Heart right ventricle (tissue), 16 donors: ENCODE results near the gene POLRMT. TPM values are rescaled to one million over a fixed set of nuclear protein-coding genes. Genes with fewer than 3 reads are reported as not detected.

Experiments used
- ATAC-seq, 8 donors: fragments of 200-7000 bp; cut with Tn5 transposase; one replicate each; pipeline ENCODE4 v1.9.1; 2020; ENCODE audit warnings: mild to moderate bottlenecking in 8 of 8, moderate library complexity in 8 of 8, moderate number of reproducible peaks in 1 of 8
- DNase-seq, 2 donors: peaks; one replicate each; pipeline ENCODE4 v3.0.0-alpha.2; 2020
- H3K27ac ChIP-seq, 10 donors: fragments of 200-600 bp; sonication (generic) in 2 of 10; one replicate each; pipeline versions ENCODE4 v1.5.0 to v1.8.0; 2020 to 2022; ENCODE audit warnings: mild to moderate bottlenecking in 3 of 10
- H3K27me3 ChIP-seq, 7 donors: fragments of 200-600 bp; one replicate each; pipeline ENCODE4 v1.8.0; 2021 to 2022; ENCODE audit warnings: mild to moderate bottlenecking in 2 of 7
- H3K36me3 ChIP-seq, 9 donors: fragments of 200-600 bp; sonication (generic) in 1 of 9; one replicate each; pipeline versions ENCODE4 v1.5.0 to v1.8.0; 2020 to 2022; ENCODE audit warnings: mild to moderate bottlenecking in 2 of 9
- H3K4me1 ChIP-seq, 9 donors: fragments of 200-600 bp; sonication (generic) in 1 of 9; one replicate each; pipeline versions ENCODE4 v1.5.0 to v1.8.0; 2020 to 2022; ENCODE audit warnings: mild to moderate bottlenecking in 4 of 9
- H3K4me3 ChIP-seq, 10 donors: fragments of 200-600 bp; sonication (generic) in 2 of 10; one replicate each; pipeline versions ENCODE4 v1.5.0 to v1.8.0; 2020 to 2022; ENCODE audit warnings: mild to moderate bottlenecking in 7 of 10, moderate library complexity in 2 of 10
- H3K9me3 ChIP-seq, 11 donors: fragments of 200-600 bp in 10 of 11; sonication (generic) in 2 of 11; one replicate each; pipeline versions ENCODE4 v1.5.0 to v1.8.0; 2013 to 2022; ENCODE audit warnings: mild to moderate bottlenecking in 2 of 11, control low read depth in 1 of 11, moderate library complexity in 1 of 11
- WGBS, 2 donors: extraction: QIAGEN DNeasy Blood & Tissue Kit; methylation state at CpG; one replicate each; pipeline ENCODE4 v1.1.7; 2013; ENCODE audit warnings: inconsistent platforms in 1 of 2; 5-methylcytosine and 5-hydroxymethylcytosine counted together
- intact Hi-C, 10 donors: fragments of 100-400 bp; cut with DNase I; formaldehyde crosslinking; loops; one replicate each; pipeline versions ENCODE4 v1.11.1 to v1.14.2; 2022
- polyA plus RNA-seq, 2 donors: library from polyadenylated mRNA; stranded (reverse); fragments of 200-250 nt; gene quantifications; one replicate each; pipeline ENCODE4 v1.2.3, GENCODE V29; 2013
- total RNA-seq, 10 donors: library from RNA; stranded (reverse); fragmentation: NEBNext Ultra II Directional in 3 of 10; extraction: Animal tissue kit (Norgen Biotek cat#: 25700) in 3 of 10; gene quantifications; one replicate each; pipeline versions ENCODE4 v1.2.1 to v1.2.4, GENCODE V29; 2021 to 2023
- TF ChIP-seq, protein P1 (sequence below), 9 donors: fragments of 200-600 bp; sonication (generic) in 2 of 9; IDR thresholded peaks; one replicate each; pipeline versions ENCODE4 v1.5.0 to v1.8.0; 2021 to 2022; ENCODE audit warnings: antibody characterized with exemption in 9 of 9, mild to moderate bottlenecking in 5 of 9, moderate library complexity in 1 of 9
- donor health status: Arrhythmogenic right ventricular cardiomyopathy.
- donor health status: ischemic (EF 13 %, LVEDD 7.1; RV severe dilation, severe dysfunction).
- donor health status: healthy with polysubstance abuse.
- donor health status: DM: no; HTN: yes; CAD: no.
- donor health status: DM: no; HTN: no; CAD: no.
- donor health status: ischemic (EF 25% LVEDD 6.9; RV normal size, moderate dysfunction).
- donor health status: ischemic (EF 25% LVEDD 5.7; RV mildly dilated, moderate dysfunction).
- donor health status: healthy.
- donor health status: DM: yes; HTN: yes; CAD: no.
- donor health status: Ischemic cardiomyopathy.
- donor health status: ischemic (EF 35%, LVEDD 5.7; RV mildly dilated, moderate dysfunction).
- donor health status: nonischemic (EF 11% LVEDD 7.7; RV severe dilation, severe dysfunction).
- donor health status: DM: yes; HTN: yes; CAD: no.
- donor health status: PGD.
- donor health status: ischemic (EF 29% LVEDD 5.4; RV normal size, mild dysfunction).
- donor health status: nonischemic (EF 23%, LVEDD 6.1; RV moderate dilation, normal function).

The POLRMT gene
- total and polyA plus RNA-seq, 12 donors: 37.2 to 159 (median 45.3) TPM

GRCh38 chr19:677601-678436 lies 44.5 kb upstream of the POLRMT start:
- Histone ChIP-seq H3K4me1 (peaks cover 10 to 64% (median 41%) of the 10 kb centered on the region in 9 donors), H3K4me3 (peak overlapping the region in 9 of 10 donors; percentile 45 to 72 (median 61)), H3K9me3 (no peaks in the 10 kb centered on the region), H3K27ac (peak overlapping the region; percentile 68 to 98 (median 93)), H3K36me3 (peaks cover 0 to 13% (median 0%) of the 10 kb centered on the region in 9 donors), H3K27me3 (peaks cover 0 to 28% (median 0%) of the 10 kb centered on the region in 7 donors)
- TF ChIP-seq, protein P1, sequence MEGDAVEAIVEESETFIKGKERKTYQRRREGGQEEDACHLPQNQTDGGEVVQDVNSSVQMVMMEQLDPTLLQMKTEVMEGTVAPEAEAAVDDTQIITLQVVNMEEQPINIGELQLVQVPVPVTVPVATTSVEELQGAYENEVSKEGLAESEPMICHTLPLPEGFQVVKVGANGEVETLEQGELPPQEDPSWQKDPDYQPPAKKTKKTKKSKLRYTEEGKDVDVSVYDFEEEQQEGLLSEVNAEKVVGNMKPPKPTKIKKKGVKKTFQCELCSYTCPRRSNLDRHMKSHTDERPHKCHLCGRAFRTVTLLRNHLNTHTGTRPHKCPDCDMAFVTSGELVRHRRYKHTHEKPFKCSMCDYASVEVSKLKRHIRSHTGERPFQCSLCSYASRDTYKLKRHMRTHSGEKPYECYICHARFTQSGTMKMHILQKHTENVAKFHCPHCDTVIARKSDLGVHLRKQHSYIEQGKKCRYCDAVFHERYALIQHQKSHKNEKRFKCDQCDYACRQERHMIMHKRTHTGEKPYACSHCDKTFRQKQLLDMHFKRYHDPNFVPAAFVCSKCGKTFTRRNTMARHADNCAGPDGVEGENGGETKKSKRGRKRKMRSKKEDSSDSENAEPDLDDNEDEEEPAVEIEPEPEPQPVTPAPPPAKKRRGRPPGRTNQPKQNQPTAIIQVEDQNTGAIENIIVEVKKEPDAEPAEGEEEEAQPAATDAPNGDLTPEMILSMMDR (IDR thresholded peaks at IDR 0.05): no peak
- ATAC-seq (no peak), DNase-seq (no peak)
- intact Hi-C loops: no loop called here
- 54 to 64% methylated on average over 22 of the region's 22 CpGs for WGBS, 2 donors

DNA sequence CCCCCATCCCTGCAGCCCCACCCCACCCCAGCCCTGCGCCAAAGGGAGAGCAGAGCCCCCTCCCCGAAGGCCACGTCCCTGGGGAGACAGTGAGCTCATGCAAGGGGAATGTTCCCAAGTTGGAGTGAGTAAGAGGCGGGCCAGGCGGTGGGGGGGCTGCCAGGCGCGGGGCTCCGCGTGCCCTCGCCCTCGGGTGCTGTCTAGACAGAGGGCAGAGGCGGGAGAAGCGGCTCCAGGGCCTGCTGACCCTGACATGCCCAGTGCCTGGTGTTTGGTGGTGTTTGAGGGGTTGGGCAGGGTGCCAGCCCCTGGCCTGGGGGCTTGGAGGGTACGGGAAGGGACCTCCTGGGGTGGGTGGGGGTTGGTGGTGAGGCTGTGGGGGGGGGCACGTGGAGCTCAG lies 43.9 kb upstream of the POLRMT start:
- Histone ChIP-seq H3K27me3 (peaks cover 0 to 28% (median 0%) of the 10 kb centered on the region in 7 donors), H3K27ac (peak overlapping the region; percentile 68 to 98 (median 93)), H3K9me3 (no peaks in the 10 kb centered on the region), H3K4me1 (peaks cover 10 to 64% (median 41%) of the 10 kb centered on the region in 9 donors), H3K4me3 (peak overlapping the region; percentile 35 to 72 (median 61)), H3K36me3 (peaks cover 0 to 13% (median 0%) of the 10 kb centered on the region in 9 donors)
- TF ChIP-seq, protein P1 (IDR thresholded peaks at IDR 0.05): no peak
- intact Hi-C loops: no loop called here
- peak; percentile 3 to 67 (median 28) for ATAC-seq
- 4% methylated on average over 14 to 15 of the region's 15 CpGs for WGBS, 2 donors
- DNase-seq: peak; percentile 75 to 84

- ATAC-seq (no peak), DNase-seq (peak in 1 of 2 donors; percentile 60)
- TF ChIP-seq, protein P1 (IDR thresholded peaks at IDR 0.05): no peak
- Histone ChIP-seq H3K4me3 (peak within 1 kb of the TSS; percentile 35 to 72 (median 61)), H3K4me1 (peaks cover 10 to 64% (median 41%) of the 10 kb centered on the region in 9 donors), H3K36me3 (peaks cover 0 to 9% (median 0%) of the 10 kb centered on the region in 9 donors), H3K27ac (peak within 1 kb of the TSS; percentile 68 to 98 (median 93)), H3K9me3 (no peaks in the 10 kb centered on the region), H3K27me3 (peaks cover 0 to 28% (median 0%) of the 10 kb centered on the region in 7 donors)
- WGBS, 2 donors: 4 to 5% methylated on average over 43 to 62 of the region's 63 CpGs
- intact Hi-C loops: no loop called here
Observed at GRCh38 chr19:676339-677105, 43.2 kb upstream of the POLRMT start, which contains the start of gene FSTL3. TSS of gene FSTL3 (plus strand) at chr19:676392. CDS start at chr19:676424, 32 bp downstream.

DNA sequence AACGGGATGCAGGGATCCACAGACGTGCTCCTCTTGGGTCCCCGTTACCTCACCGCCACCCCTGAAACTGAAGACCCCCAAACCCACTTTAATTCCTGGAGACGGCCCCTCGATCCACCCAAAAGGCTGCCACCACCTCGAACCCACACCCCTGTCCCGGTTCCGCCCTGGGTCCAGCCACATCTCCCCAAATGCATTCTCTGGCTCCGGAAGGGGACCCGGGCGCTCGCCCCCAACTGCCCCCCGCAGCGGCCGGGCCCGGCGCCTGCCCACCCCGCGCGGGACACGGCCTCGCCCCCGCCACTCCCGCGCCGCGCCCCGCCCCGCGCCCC lies 42.6 kb upstream of the POLRMT start:
- Histone ChIP-seq H3K27me3 (peaks cover 0 to 28% (median 0%) of the 10 kb centered on the region in 7 donors), H3K27ac (peak overlapping the region; percentile 31 to 98 (median 90)), H3K36me3 (peaks cover 0 to 5% (median 0%) of the 10 kb centered on the region in 9 donors), H3K4me1 (peaks cover 10 to 59% (median 41%) of the 10 kb centered on the region in 9 donors), H3K9me3 (no peaks in the 10 kb centered on the region), H3K4me3 (peak overlapping the region in 9 of 10 donors; percentile 45 to 72 (median 61))
- 9 to 12% methylated on average over 14 to 31 of the region's 31 CpGs for WGBS, 2 donors
- TF ChIP-seq, protein P1 (IDR thresholded peaks at IDR 0.05): no peak
- DNase-seq: no peak
- no peak for ATAC-seq
- intact Hi-C loops: no loop called here
